Caco-2 (cell line): Measurements from ENCODE around the gene SLC51B. TPM values are rescaled to one million over a fixed set of nuclear protein-coding genes. Genes with fewer than 3 reads are reported as not detected.

Experiments used
- BruUV-seq: library from RNA; stranded (reverse); fragments of 400-500 nt; replicated peaks from 2 replicates; lab custom pipeline; 2021; lab: Mats Ljungman, UMichigan
- CTCF ChIA-PET: fragments of 300-600 bp; sonication (Branson Sonifier 250); formaldehyde crosslinking; loops from one replicate; lab custom pipeline; 2022; ENCODE audit warnings: antibody characterized with exemption; lab: Charles Lee
- POLR2A ChIA-PET: fragments of 300-600 bp; sonication (Branson Sonifier 250); formaldehyde crosslinking; loops from one replicate; lab custom pipeline; 2022; ENCODE audit warnings: antibody characterized with exemption; lab: Charles Lee
- DNase-seq, 2 experiments: peaks; one replicate each; pipeline versions ENCODE4 v3.0.0 to v3.0.0-alpha.2; 2020 to 2022
- H3K27me3 ChIP-seq: replicated peaks from 2 replicates; pipeline ENCODE4 v1.6.0; 2011; ENCODE audit warnings: low read length; ENCODE audit not compliant: control insufficient read depth, insufficient read depth
- H3K36me3 ChIP-seq: 2 replicates; pipeline ENCODE4 v1.5.1; 2011; ENCODE audit warnings: low read length; ENCODE audit not compliant: control insufficient read depth, insufficient read depth
- H3K4me1 ChIP-seq: fragments of 250-450 bp; sonication (Bioruptor Pico); 2 replicates; pipeline ENCODE4 v1.5.1; 2020; ENCODE audit warnings: mild to moderate bottlenecking
- H3K4me3 ChIP-seq: 2 replicates; pipeline ENCODE4 v1.5.1; 2011; ENCODE audit warnings: low read depth, mild to moderate bottlenecking, control low read depth, low read length
- H3K9me3 ChIP-seq: fragments of 250-450 bp; sonication (Bioruptor Pico); 2 replicates; pipeline ENCODE4 v1.5.1; 2020; ENCODE audit warnings: mild to moderate bottlenecking, moderate library complexity
- H3K27ac Mint-ChIP-seq: one replicate; pipeline ENCODE4 v1.8.0; 2022; ENCODE audit warnings: mixed read lengths; ENCODE audit not compliant: unreplicated experiment
- H3K27me3 Mint-ChIP-seq: one replicate; pipeline ENCODE4 v1.8.0; 2022; ENCODE audit warnings: mixed read lengths; ENCODE audit not compliant: insufficient read depth, unreplicated experiment
- H3K36me3 Mint-ChIP-seq: one replicate; pipeline ENCODE4 v1.8.0; 2022; ENCODE audit warnings: mild to moderate bottlenecking, mixed read lengths; ENCODE audit not compliant: insufficient read depth, unreplicated experiment
- H3K4me1 Mint-ChIP-seq: one replicate; pipeline ENCODE4 v1.8.0; 2022; ENCODE audit warnings: low read depth, mixed read lengths; ENCODE audit not compliant: unreplicated experiment
- H3K4me3 Mint-ChIP-seq: one replicate; pipeline ENCODE4 v1.8.0; 2022; ENCODE audit warnings: mild to moderate bottlenecking, moderate library complexity, mixed read lengths; ENCODE audit not compliant: unreplicated experiment
- H3K9me3 Mint-ChIP-seq: one replicate; pipeline ENCODE4 v1.8.0; 2022; ENCODE audit warnings: mixed read lengths; ENCODE audit not compliant: unreplicated experiment
- CTCF ChIP-seq, 2 experiments: fragments of 200-600 bp in 1 of 2; IDR thresholded peaks; 1 replicate in 1 of 2; 2 replicates in 1 of 2; pipeline versions ENCODE4 v1.5.1 to v1.8.0; 2011 to 2022; ENCODE audit warnings: antibody characterized with exemption in 1 of 2, control low read depth in 1 of 2, inconsistent platforms in 1 of 2, low read depth in 1 of 2, low read length in 1 of 2, mild to moderate bottlenecking in 1 of 2, moderate library complexity in 1 of 2; ENCODE audit not compliant: insufficient read depth in 1 of 2, severe bottlenecking in 1 of 2, unreplicated experiment in 1 of 2
- intact Hi-C: fragments of 100-400 bp; cut with micrococcal nuclease; formaldehyde crosslinking; loops from one replicate; pipeline ENCODE4 v1.10.0; 2022; ENCODE audit not compliant: unreplicated experiment
- total RNA-seq: library from RNA; stranded (reverse); gene quantifications from 2 replicates; pipeline ENCODE4 v1.2.3, GENCODE V29; 2022

Gene SLC51B
- total RNA-seq, 1 experiment from 2014 or later, result 15.4 TPM

- Mint-ChIP-seq H3K9me3 (no peaks in the 10 kb centered on the region), H3K27me3 (no peaks in the 10 kb centered on the region), H3K4me1 (peaks cover 26% of the 10 kb centered on the region), H3K27ac (no peak overlapping the region), H3K4me3 (no peak overlapping the region), H3K36me3 (peaks cover 3% of the 10 kb centered on the region)
- no peak for DNase-seq
- no peak for TF ChIP-seq CTCF (IDR thresholded peaks at IDR 0.05; ENCODE audit: insufficient read depth in 1 of 2, low read depth in 1 of 2, low read length in 1 of 2, severe bottlenecking in 1 of 2, unreplicated experiment in 1 of 2)
- intact Hi-C loops, result no loop called here
- Histone ChIP-seq H3K4me3 (no peak overlapping the region), H3K27me3 (no peaks in the 10 kb centered on the region), H3K36me3 (no peaks in the 10 kb centered on the region), H3K4me1 (peaks cover 22% of the 10 kb centered on the region), H3K9me3 (no peaks in the 10 kb centered on the region)
- POLR2A ChIA-PET, result no interaction called here
- no TSS peak for BruUV-seq
- CTCF ChIA-PET, result interaction anchor here (1.1 to 1.6 kb wide), 3 partner anchors 10 to 25 kb away, joined by 4 to 5 read pairs (median 4); no protein-coding TSS in a partner anchor
These were observed 34.4 kb downstream of the SLC51B start for GRCh38 chr15:65079580-65079979.

- ChIA-PET POLR2A (no interaction called here), CTCF (interaction anchor here (1.2 to 1.6 kb wide), 2 partner anchors 20 to 47 kb away, joined by 4 to 9 read pairs; no protein-coding TSS in a partner anchor)
- no peak overlapping the region for H3K4me3 ChIP-seq
- DNase-seq, result no peak
- no peaks in the 10 kb centered on the region for H3K9me3 Mint-ChIP-seq
- intact Hi-C loops, result no loop called here
- no peak for TF ChIP-seq CTCF (IDR thresholded peaks at IDR 0.05; ENCODE audit: insufficient read depth in 1 of 2, low read depth in 1 of 2, low read length in 1 of 2, severe bottlenecking in 1 of 2, unreplicated experiment in 1 of 2)
- peaks cover 36% of the 10 kb centered on the region for H3K4me1 ChIP-seq
- H3K36me3 Mint-ChIP-seq, result peaks cover 6% of the 10 kb centered on the region
- no peak overlapping the region for H3K27ac Mint-ChIP-seq
- H3K4me1 Mint-ChIP-seq, result peaks cover 43% of the 10 kb centered on the region
- no TSS peak for BruUV-seq
- H3K36me3 ChIP-seq, result no peaks in the 10 kb centered on the region
- no peaks in the 10 kb centered on the region for H3K27me3 ChIP-seq
- H3K9me3 ChIP-seq, result no peaks in the 10 kb centered on the region
- no peaks in the 10 kb centered on the region for H3K27me3 Mint-ChIP-seq
- H3K4me3 Mint-ChIP-seq, result no peak overlapping the region
These were observed 36.1 kb downstream of the SLC51B start for GRCh38 chr15:65081270-65081669.

- Mint-ChIP-seq H3K4me3 (no peak overlapping the region), H3K9me3 (no peaks in the 10 kb centered on the region), H3K27ac (no peak overlapping the region), H3K27me3 (no peaks in the 10 kb centered on the region), H3K4me1 (peaks cover 48% of the 10 kb centered on the region), H3K36me3 (peaks cover 6% of the 10 kb centered on the region)
- H3K4me3 ChIP-seq, result no peak overlapping the region
- H3K27me3 ChIP-seq, result no peaks in the 10 kb centered on the region
- CTCF ChIA-PET, result interaction anchor here (1.0 to 3.2 kb wide), 5 partner anchors 13 to 48 kb away, joined by 4 to 42 read pairs (median 4); no protein-coding TSS in a partner anchor
- H3K36me3 ChIP-seq, result no peaks in the 10 kb centered on the region
- H3K9me3 ChIP-seq, result no peaks in the 10 kb centered on the region
- no peak for TF ChIP-seq CTCF (IDR thresholded peaks at IDR 0.05; ENCODE audit: insufficient read depth in 1 of 2, low read depth in 1 of 2, low read length in 1 of 2, severe bottlenecking in 1 of 2, unreplicated experiment in 1 of 2)
- BruUV-seq, result no TSS peak
- intact Hi-C loops, result no loop called here
- peaks cover 41% of the 10 kb centered on the region for H3K4me1 ChIP-seq
- DNase-seq, result no peak
- POLR2A ChIA-PET, result no interaction called here
These were observed 36.6 kb downstream of the SLC51B start for GRCh38 chr15:65081758-65082157.
